ENCODE measurements around the gene PLPP4. TPM values are rescaled to one million over a fixed set of nuclear protein-coding genes. Genes with fewer than 3 reads are reported as not detected.

The PLPP4 gene
- total RNA-seq, 4 donors from 2014 or later = 0.60 TPM; not detected in 3

- H3K27ac ChIP-seq = no peak overlapping the region
- H3K36me3 ChIP-seq = no peaks in the 10 kb centered on the region
- peaks cover 23% of the 10 kb centered on the region for H3K27me3 ChIP-seq
- no peaks in the 10 kb centered on the region for H3K9me3 ChIP-seq
- WGBS = 55% methylated on average over 3 of the region's 3 CpGs
- H3K4me1 ChIP-seq = peaks cover 6% of the 10 kb centered on the region
- H3K4me3 ChIP-seq = no peak overlapping the region
- TF ChIP-seq EP300 (IDR thresholded peaks at IDR 0.05) = no peak
- no peak for TF ChIP-seq CTCF (IDR thresholded peaks at IDR 0.05)
- no peak for TF ChIP-seq POLR2A (IDR thresholded peaks at IDR 0.05)
- TF ChIP-seq POLR2AphosphoS5 (IDR thresholded peaks at IDR 0.05) = no peak
- DNase-seq (ENCODE audit: low spot score in 2 of 2) = no peak
Observed at GRCh38 chr10:120433141-120433540, 23.9 kb upstream of the PLPP4 start.

GRCh38 chr10:120436439-120437112 lies 20.5 kb upstream of the PLPP4 start:
- Histone ChIP-seq H3K36me3 (no peaks in the 10 kb centered on the region), H3K4me3 (no peak overlapping the region), H3K9me3 (no peaks in the 10 kb centered on the region), H3K4me1 (no peaks in the 10 kb centered on the region), H3K27me3 (peaks cover 16% of the 10 kb centered on the region), H3K27ac (no peak overlapping the region)
- no peak for DNase-seq (ENCODE audit: low spot score in 2 of 2)
- 85% methylated on average over 7 of the region's 7 CpGs for WGBS
- TF ChIP-seq CTCF (IDR thresholded peaks at IDR 0.05) = no peak
- TF ChIP-seq POLR2AphosphoS5 (IDR thresholded peaks at IDR 0.05) = no peak
- no peak for TF ChIP-seq POLR2A (IDR thresholded peaks at IDR 0.05)
- no peak for TF ChIP-seq EP300 (IDR thresholded peaks at IDR 0.05)

- H3K27me3 ChIP-seq = peaks cover 10% of the 10 kb centered on the region
- TF ChIP-seq POLR2A (IDR thresholded peaks at IDR 0.05) (no peak), CTCF (IDR thresholded peaks at IDR 0.05) (no peak), POLR2AphosphoS5 (IDR thresholded peaks at IDR 0.05) (no peak), EP300 (IDR thresholded peaks at IDR 0.05) (no peak)
- H3K9me3 ChIP-seq = no peaks in the 10 kb centered on the region
- no peaks in the 10 kb centered on the region for H3K36me3 ChIP-seq
- H3K4me3 ChIP-seq = no peak overlapping the region
- no peak for DNase-seq (ENCODE audit: low spot score in 2 of 2)
- WGBS = 92% methylated on average over 2 of the region's 2 CpGs
- no peak overlapping the region for H3K27ac ChIP-seq
- no peaks in the 10 kb centered on the region for H3K4me1 ChIP-seq
Observed at GRCh38 chr10:120437541-120437940, 19.5 kb upstream of the PLPP4 start.

GRCh38 chr10:120451968-120452367 lies 5.1 kb upstream of the PLPP4 start:
- H3K4me1 ChIP-seq = peaks cover 9% of the 10 kb centered on the region
- H3K36me3 ChIP-seq = no peaks in the 10 kb centered on the region
- DNase-seq (ENCODE audit: low spot score in 2 of 2) = no peak
- H3K27ac ChIP-seq = no peak overlapping the region
- no peak overlapping the region for H3K4me3 ChIP-seq
- WGBS = 65% methylated on average over 3 of the region's 3 CpGs
- peaks cover 16% of the 10 kb centered on the region for H3K27me3 ChIP-seq
- H3K9me3 ChIP-seq = no peaks in the 10 kb centered on the region
- TF ChIP-seq EP300 (IDR thresholded peaks at IDR 0.05) (no peak), POLR2A (IDR thresholded peaks at IDR 0.05) (no peak), CTCF (IDR thresholded peaks at IDR 0.05) (no peak), POLR2AphosphoS5 (IDR thresholded peaks at IDR 0.05) (no peak)

GRCh38 chr10:120453319-120453718 lies 3.7 kb upstream of the PLPP4 start:
- Histone ChIP-seq H3K4me1 (peaks cover 19% of the 10 kb centered on the region), H3K36me3 (no peaks in the 10 kb centered on the region), H3K27me3 (peaks cover 29% of the 10 kb centered on the region), H3K9me3 (no peaks in the 10 kb centered on the region), H3K27ac (no peak overlapping the region), H3K4me3 (no peak overlapping the region)
- TF ChIP-seq POLR2AphosphoS5 (IDR thresholded peaks at IDR 0.05) (no peak), POLR2A (IDR thresholded peaks at IDR 0.05) (no peak), EP300 (IDR thresholded peaks at IDR 0.05) (no peak), CTCF (IDR thresholded peaks at IDR 0.05) (no peak)
- no peak for DNase-seq (ENCODE audit: low spot score in 2 of 2)
- WGBS = 100% methylated on average over 1 of the region's 1 CpG

Measured in suprapubic skin (tissue), 4 donors.